ENCODE results near the gene KCNK2. TPM values are rescaled to one million over a fixed set of nuclear protein-coding genes. Genes with fewer than 3 reads are reported as not detected.

KCNK2 gene
- total and polyA plus RNA-seq, 7 experiments from 2014 or later: not detected

GRCh38 chr1:215076322-215076721, 6.2 kb upstream of the KCNK2 start:
- Histone ChIP-seq H3K9me3 (ENCODE audit: control insufficient read depth in 2 of 3, low read length in 3 of 3) (no peaks in the 10 kb centered on the region), H3K4me3 (ENCODE audit: low read length) (no peak overlapping the region), H3K36me3 (ENCODE audit: control insufficient read depth in 2 of 3, insufficient read depth in 3 of 3, low read length in 3 of 3) (no peaks in the 10 kb centered on the region), H3K27ac (ENCODE audit: low read depth, low read length) (no peak overlapping the region), H3K27me3 (ENCODE audit: control insufficient read depth in 2 of 2, insufficient read depth in 2 of 2, low read length in 2 of 2) (no peaks in the 10 kb centered on the region), H3K4me1 (ENCODE audit: control insufficient read depth in 2 of 2, insufficient read depth in 2 of 2, low read length in 2 of 2) (no peaks in the 10 kb centered on the region)
- no peak overlapping the region for H3K27ac Mint-ChIP-seq
- DNase-seq (no peak), ATAC-seq (no peak)
- peaks cover 0 to 1% (median 0%) of the 10 kb centered on the region in 11 donors for H3K9me3 Mint-ChIP-seq
- H3K27me3 Mint-ChIP-seq: peaks cover 23 to 48% (median 31%) of the 10 kb centered on the region in 5 donors
- intact Hi-C loops (cut with micrococcal nuclease): loop anchor here (1.0 to 5.0 kb wide), 2 partner anchors 448 to 449 kb away; no protein-coding TSS in a partner anchor
- ChIA-PET CTCF (no interaction called here), POLR2A (no interaction called here)
- peaks cover 0 to 7% (median 3%) of the 10 kb centered on the region in 7 donors for H3K4me1 Mint-ChIP-seq
- no peak overlapping the region for H3K4me3 Mint-ChIP-seq
- no peaks in the 10 kb centered on the region for H3K36me3 Mint-ChIP-seq

GRCh38 chr1:215079456-215079855, 3.1 kb upstream of the KCNK2 start:
- peaks cover 0 to 1% (median 0%) of the 10 kb centered on the region in 11 donors for H3K9me3 Mint-ChIP-seq
- ATAC-seq: no peak
- no peak overlapping the region for H3K4me3 ChIP-seq (ENCODE audit: low read length)
- no peaks in the 10 kb centered on the region for H3K4me1 ChIP-seq (ENCODE audit: control insufficient read depth in 2 of 2, insufficient read depth in 2 of 2, low read length in 2 of 2)
- POLR2A ChIA-PET: no interaction called here
- no peak overlapping the region for H3K27ac Mint-ChIP-seq
- H3K9me3 ChIP-seq (ENCODE audit: control insufficient read depth in 2 of 3, low read length in 3 of 3): no peaks in the 10 kb centered on the region
- H3K36me3 Mint-ChIP-seq: peaks cover 0 to 4% (median 0%) of the 10 kb centered on the region in 5 donors
- H3K4me1 Mint-ChIP-seq: peaks cover 0 to 17% (median 13%) of the 10 kb centered on the region in 7 donors
- H3K27ac ChIP-seq (ENCODE audit: low read depth, low read length): no peak overlapping the region
- no peaks in the 10 kb centered on the region for H3K36me3 ChIP-seq (ENCODE audit: control insufficient read depth in 2 of 3, insufficient read depth in 3 of 3, low read length in 3 of 3)
- no peak overlapping the region for H3K4me3 Mint-ChIP-seq
- CTCF ChIA-PET: no interaction called here
- intact Hi-C loops (cut with micrococcal nuclease): loop anchor here in 1 of 2 donors (5.0 kb wide), 1 partner anchor 452 kb away; no protein-coding TSS in a partner anchor
- DNase-seq: no peak
- peaks cover 48 to 59% (median 51%) of the 10 kb centered on the region in 5 donors for H3K27me3 Mint-ChIP-seq
- H3K27me3 ChIP-seq (ENCODE audit: control insufficient read depth in 2 of 2, insufficient read depth in 2 of 2, low read length in 2 of 2): peaks cover 0 to 6% of the 10 kb centered on the region in 2 donors

GRCh38 chr1:215081661-215082531, 641 bp upstream of the KCNK2 start:
- Histone ChIP-seq H3K27ac (ENCODE audit: low read depth, low read length) (no peak overlapping the region), H3K4me3 (ENCODE audit: low read length) (no peak overlapping the region), H3K9me3 (ENCODE audit: control insufficient read depth in 2 of 3, low read length in 3 of 3) (no peaks in the 10 kb centered on the region), H3K36me3 (ENCODE audit: control insufficient read depth in 2 of 3, insufficient read depth in 3 of 3, low read length in 3 of 3) (no peaks in the 10 kb centered on the region), H3K4me1 (ENCODE audit: control insufficient read depth in 2 of 2, insufficient read depth in 2 of 2, low read length in 2 of 2) (no peaks in the 10 kb centered on the region), H3K27me3 (ENCODE audit: control insufficient read depth in 2 of 2, insufficient read depth in 2 of 2, low read length in 2 of 2) (peaks cover 0 to 6% of the 10 kb centered on the region in 2 donors)
- Mint-ChIP-seq H3K27ac (no peak overlapping the region), H3K27me3 (peaks cover 64 to 70% (median 69%) of the 10 kb centered on the region in 5 donors), H3K36me3 (peaks cover 0 to 4% (median 0%) of the 10 kb centered on the region in 5 donors), H3K4me1 (peaks cover 0 to 17% (median 13%) of the 10 kb centered on the region in 7 donors), H3K4me3 (peak overlapping the region in 8 of 10 donors; percentile 11 to 78 (median 42)), H3K9me3 (peaks cover 0 to 1% (median 0%) of the 10 kb centered on the region in 11 donors)
- ATAC-seq (no peak), DNase-seq (no peak)
- intact Hi-C loops (cut with micrococcal nuclease): no loop called here
- ChIA-PET POLR2A (no interaction called here), CTCF (no interaction called here)

GRCh38 chr1:215083383-215083961, 935 bp downstream of the KCNK2 start:
- Histone ChIP-seq H3K9me3 (ENCODE audit: control insufficient read depth in 2 of 3, low read length in 3 of 3) (no peaks in the 10 kb centered on the region), H3K27me3 (ENCODE audit: control insufficient read depth in 2 of 2, insufficient read depth in 2 of 2, low read length in 2 of 2) (peaks cover 0 to 10% of the 10 kb centered on the region in 2 donors), H3K27ac (ENCODE audit: low read depth, low read length) (no peak overlapping the region), H3K36me3 (ENCODE audit: control insufficient read depth in 2 of 3, insufficient read depth in 3 of 3, low read length in 3 of 3) (no peaks in the 10 kb centered on the region), H3K4me3 (ENCODE audit: low read length) (no peak overlapping the region), H3K4me1 (ENCODE audit: control insufficient read depth in 2 of 2, insufficient read depth in 2 of 2, low read length in 2 of 2) (no peaks in the 10 kb centered on the region)
- H3K4me1 Mint-ChIP-seq: peaks cover 0 to 17% (median 13%) of the 10 kb centered on the region in 7 donors
- DNase-seq (no peak), ATAC-seq (no peak)
- peaks cover 63 to 71% (median 69%) of the 10 kb centered on the region in 5 donors for H3K27me3 Mint-ChIP-seq
- no peak overlapping the region for H3K27ac Mint-ChIP-seq
- intact Hi-C loops (cut with micrococcal nuclease): no loop called here
- H3K9me3 Mint-ChIP-seq: peaks cover 0 to 1% (median 0%) of the 10 kb centered on the region in 11 donors
- CTCF ChIA-PET: no interaction called here
- peak overlapping the region in 6 of 10 donors; percentile 38 to 61 (median 40) for H3K4me3 Mint-ChIP-seq
- H3K36me3 Mint-ChIP-seq: peaks cover 0 to 4% (median 0%) of the 10 kb centered on the region in 5 donors
- POLR2A ChIA-PET: no interaction called here

- no peak for DNase-seq
- no peaks in the 10 kb centered on the region for H3K9me3 ChIP-seq (ENCODE audit: control insufficient read depth in 2 of 3, low read length in 3 of 3)
- peaks cover 0 to 17% (median 13%) of the 10 kb centered on the region in 7 donors for H3K4me1 Mint-ChIP-seq
- ChIA-PET CTCF (no interaction called here), POLR2A (no interaction called here)
- no peak for ATAC-seq
- intact Hi-C loops (cut with micrococcal nuclease): no loop called here
- peaks cover 65 to 70% (median 69%) of the 10 kb centered on the region in 5 donors for H3K27me3 Mint-ChIP-seq
- H3K27ac ChIP-seq (ENCODE audit: low read depth, low read length): no peak overlapping the region
- no peaks in the 10 kb centered on the region for H3K36me3 ChIP-seq (ENCODE audit: control insufficient read depth in 2 of 3, insufficient read depth in 3 of 3, low read length in 3 of 3)
- H3K9me3 Mint-ChIP-seq: no peaks in the 10 kb centered on the region
- H3K4me3 ChIP-seq (ENCODE audit: low read length): no peak overlapping the region
- H3K36me3 Mint-ChIP-seq: peaks cover 0 to 4% (median 0%) of the 10 kb centered on the region in 5 donors
- H3K4me3 Mint-ChIP-seq: no peak overlapping the region
- peaks cover 0 to 10% of the 10 kb centered on the region in 2 donors for H3K27me3 ChIP-seq (ENCODE audit: control insufficient read depth in 2 of 2, insufficient read depth in 2 of 2, low read length in 2 of 2)
- no peaks in the 10 kb centered on the region for H3K4me1 ChIP-seq (ENCODE audit: control insufficient read depth in 2 of 2, insufficient read depth in 2 of 2, low read length in 2 of 2)
- no peak overlapping the region for H3K27ac Mint-ChIP-seq
These were observed 2.1 kb downstream of the KCNK2 start for GRCh38 chr1:215084621-215085020.

GRCh38 chr1:215087603-215088002, 5.1 kb downstream of the KCNK2 start:
- Mint-ChIP-seq H3K27ac (no peak overlapping the region), H3K9me3 (peaks cover 0 to 1% (median 0%) of the 10 kb centered on the region in 11 donors), H3K27me3 (peaks cover 35 to 66% (median 57%) of the 10 kb centered on the region in 5 donors), H3K36me3 (peaks cover 0 to 4% (median 0%) of the 10 kb centered on the region in 5 donors), H3K4me1 (peaks cover 0 to 8% (median 5%) of the 10 kb centered on the region in 7 donors), H3K4me3 (no peak overlapping the region)
- intact Hi-C loops (cut with micrococcal nuclease): no loop called here
- no peak overlapping the region for H3K27ac ChIP-seq (ENCODE audit: low read depth, low read length)
- DNase-seq (no peak), ATAC-seq (no peak)
- no peaks in the 10 kb centered on the region for H3K9me3 ChIP-seq (ENCODE audit: control insufficient read depth in 2 of 3, low read length in 3 of 3)
- H3K4me1 ChIP-seq (ENCODE audit: control insufficient read depth in 2 of 2, insufficient read depth in 2 of 2, low read length in 2 of 2): no peaks in the 10 kb centered on the region
- POLR2A ChIA-PET: no interaction called here
- H3K4me3 ChIP-seq (ENCODE audit: low read length): no peak overlapping the region
- H3K36me3 ChIP-seq (ENCODE audit: control insufficient read depth in 2 of 3, insufficient read depth in 3 of 3, low read length in 3 of 3): no peaks in the 10 kb centered on the region
- CTCF ChIA-PET: no interaction called here
- peaks cover 0 to 7% of the 10 kb centered on the region in 2 donors for H3K27me3 ChIP-seq (ENCODE audit: control insufficient read depth in 2 of 2, insufficient read depth in 2 of 2, low read length in 2 of 2)

All from naive thymus-derived CD4-positive, alpha-beta T cell (primary cell).